Astrocyte of the cerebellum (primary cell): ENCODE measurements around the gene BORCS5.

Source experiments
- DNase-seq: peaks from one replicate; pipeline ENCODE4 v3.0.0-alpha.2; 2011; ENCODE audit warnings: low read depth
- H3K4me3 ChIP-seq: 2 replicates; pipeline ENCODE4 v1.5.1; 2011; ENCODE audit warnings: mild to moderate bottlenecking, low read depth, low read length, moderate library complexity
- CTCF ChIP-seq: IDR thresholded peaks from 2 replicates; pipeline ENCODE4 v1.5.1; 2012; ENCODE audit warnings: low read length, low read depth, moderate library complexity, mild to moderate bottlenecking; ENCODE audit errors: missing control alignments
- in situ Hi-C: cut with HindIII; loops from 2 replicates; pipeline ENCODE4 v1.10.0; 2017; ENCODE audit warnings: low sequenced_read_pairs

Gene BORCS5

DNA sequence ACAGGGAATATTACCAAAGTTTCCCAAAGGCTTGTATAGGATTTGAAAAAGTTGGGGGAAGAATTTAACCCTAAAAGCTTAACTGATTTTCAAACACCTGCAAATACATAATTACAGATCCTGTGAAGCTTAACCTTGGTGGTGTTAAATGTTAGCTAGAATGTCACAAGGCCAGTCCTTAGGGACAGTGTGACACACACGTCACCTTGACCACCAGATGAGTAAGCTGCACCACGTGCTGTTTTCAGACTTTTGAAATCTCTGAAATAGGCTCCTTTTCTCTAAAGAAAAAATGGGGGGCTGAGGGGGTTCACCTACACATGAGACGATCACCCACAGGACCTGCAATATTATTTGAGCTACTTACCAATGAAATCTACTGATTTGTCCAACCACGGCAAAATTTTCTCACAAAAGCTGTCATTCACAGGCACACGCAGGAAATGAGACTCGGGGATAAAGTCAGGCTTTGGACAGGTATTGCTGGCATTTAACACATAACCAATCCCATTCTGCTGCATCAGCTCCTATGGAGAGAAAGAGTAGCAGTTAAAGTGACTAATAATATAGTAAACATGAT, 129.9 kb downstream of the BORCS5 start:
- in situ Hi-C loops, result no loop called here
- H3K4me3 ChIP-seq, result no peak overlapping the region
- TF ChIP-seq CTCF, result no peak
- DNase-seq, result no peak

DNA sequence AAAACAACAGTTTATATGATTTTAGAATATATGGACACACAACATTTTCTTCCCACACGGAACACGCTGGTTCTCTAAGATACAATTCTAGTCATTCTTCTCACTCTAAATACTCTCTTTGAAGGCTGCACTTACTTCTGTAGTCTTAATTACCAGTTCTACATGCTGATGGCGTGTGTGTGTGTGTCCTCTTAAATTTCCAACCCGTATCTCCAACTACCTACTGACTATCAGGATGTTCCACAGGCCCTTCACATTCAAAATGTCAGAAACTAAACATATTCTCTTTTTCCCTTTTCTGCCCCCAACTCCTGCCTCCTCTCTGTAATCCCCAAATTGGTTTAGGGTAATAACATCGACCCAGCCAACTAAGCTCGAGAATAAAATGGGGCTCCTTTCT, 130.6 kb downstream of the BORCS5 start:
- DNase-seq, result no peak
- H3K4me3 ChIP-seq, result no peak overlapping the region
- no peak for TF ChIP-seq CTCF
- in situ Hi-C loops, result no loop called here

DNA sequence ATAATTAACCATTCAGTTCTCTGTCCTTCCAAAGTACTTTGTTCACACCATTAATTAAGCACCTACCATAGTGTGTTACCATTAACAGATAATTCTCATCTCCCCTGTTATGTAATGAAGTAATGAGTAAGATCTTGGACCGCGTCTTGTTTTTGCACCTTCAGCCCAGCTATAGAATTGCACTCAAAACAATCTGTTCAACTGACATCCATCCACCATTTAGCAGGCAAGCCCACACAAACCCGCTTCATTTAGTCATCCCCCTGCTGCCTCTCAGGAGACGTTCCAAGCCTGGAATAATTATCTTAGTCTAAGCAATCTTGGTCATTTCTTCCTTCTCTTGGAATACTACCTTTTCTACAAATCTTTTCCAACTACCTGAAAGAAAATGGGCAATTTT, 131.4 kb downstream of the BORCS5 start:
- TF ChIP-seq CTCF, result no peak
- no peak overlapping the region for H3K4me3 ChIP-seq
- DNase-seq, result no peak
- in situ Hi-C loops, result no loop called here

DNA sequence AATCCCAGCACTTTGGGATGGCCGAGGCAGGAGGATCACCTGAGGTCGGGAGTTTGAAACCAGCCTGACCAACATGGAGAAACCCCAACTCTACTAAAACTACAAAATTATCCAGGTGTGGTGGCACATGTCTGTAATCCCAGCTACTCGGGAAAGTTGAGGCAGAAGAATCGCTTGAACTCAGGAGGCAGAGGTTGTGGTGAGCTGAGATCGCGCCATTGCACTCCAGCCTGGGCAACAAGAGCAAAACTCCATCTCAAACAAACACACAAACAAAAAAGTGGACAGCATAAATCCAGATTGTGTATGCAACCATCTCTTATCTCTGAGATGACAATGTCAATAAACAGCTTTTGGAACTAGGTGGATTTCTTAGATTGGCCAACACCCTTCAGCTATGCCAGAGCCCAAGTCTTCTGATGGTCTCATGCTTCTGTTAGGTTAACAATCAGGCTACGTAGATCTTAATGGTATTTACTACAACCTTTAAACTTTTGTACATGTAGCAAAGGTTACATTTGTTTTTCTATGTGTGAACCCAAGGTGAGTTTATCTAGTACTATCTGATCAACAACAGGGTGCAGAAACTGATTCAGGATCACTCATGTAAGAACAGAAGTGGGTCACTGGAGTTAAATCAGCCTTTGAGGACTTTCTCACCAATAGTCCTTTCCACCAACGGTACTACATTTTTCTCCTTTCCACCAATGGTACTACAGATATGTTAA, 132.1 kb downstream of the BORCS5 start:
- no peak overlapping the region for H3K4me3 ChIP-seq
- no peak for DNase-seq
- in situ Hi-C loops, result no loop called here
- no peak for TF ChIP-seq CTCF

GRCh38 chr12:12491606-12492005, 134.7 kb downstream of the BORCS5 start:
- DNase-seq, result no peak
- no peak overlapping the region for H3K4me3 ChIP-seq
- no peak for TF ChIP-seq CTCF
- in situ Hi-C loops, result no loop called here

GRCh38 chr12:12492547-12492946, 135.7 kb downstream of the BORCS5 start:
- in situ Hi-C loops, result no loop called here
- no peak for DNase-seq
- TF ChIP-seq CTCF, result no peak
- H3K4me3 ChIP-seq, result no peak overlapping the region
